ENCODE measurements around the gene RGS19. TPM values are rescaled to one million over a fixed set of nuclear protein-coding genes. Genes with fewer than 3 reads are reported as not detected.

The RGS19 gene
- total RNA-seq, 2 experiments from 2014 or later: 84.5 to 119 TPM

- no peaks in the 10 kb centered on the region for H3K9me3 Mint-ChIP-seq (ENCODE audit: low read depth)
- no peak overlapping the region for H3K4me3 Mint-ChIP-seq
- DNase-seq (no peak), ATAC-seq (no peak)
- H3K36me3 Mint-ChIP-seq: no peaks in the 10 kb centered on the region
- no peaks in the 10 kb centered on the region for H3K27me3 Mint-ChIP-seq
- peak overlapping the region; percentile 70 for H3K27ac Mint-ChIP-seq
- H3K4me1 Mint-ChIP-seq: peaks cover 55% of the 10 kb centered on the region
- CTCF ChIA-PET: interaction anchor here (0.7 to 7.1 kb wide), 5 partner anchors 10 to 54 kb away, joined by 3 to 63 read pairs (median 9); partner anchors contain the start of genes OPRL1 and RGS19
These were observed 12.2 kb downstream of the RGS19 start for GRCh38 chr20:64067005-64067632.

- no peaks in the 10 kb centered on the region for H3K27me3 Mint-ChIP-seq
- ATAC-seq (peak; percentile 72), DNase-seq (peak; percentile 95)
- H3K36me3 Mint-ChIP-seq: no peaks in the 10 kb centered on the region
- H3K4me3 Mint-ChIP-seq: peak overlapping the region; percentile 44
- H3K4me1 Mint-ChIP-seq: peaks cover 57% of the 10 kb centered on the region
- no peaks in the 10 kb centered on the region for H3K9me3 Mint-ChIP-seq (ENCODE audit: low read depth)
- CTCF ChIA-PET: interaction anchor here (1.0 to 7.1 kb wide), 8 partner anchors 9 to 291 kb away, joined by 3 to 63 read pairs (median 7); partner anchors contain the start of genes OPRL1, PRPF6, RGS19 and SAMD10
- H3K27ac Mint-ChIP-seq: peak overlapping the region; percentile 90
These were observed 13.4 kb downstream of the RGS19 start for GRCh38 chr20:64065974-64066343.

- H3K27me3 Mint-ChIP-seq: no peaks in the 10 kb centered on the region
- H3K36me3 Mint-ChIP-seq: no peaks in the 10 kb centered on the region
- H3K27ac Mint-ChIP-seq: peak overlapping the region; percentile 90
- CTCF ChIA-PET: interaction anchor here (0.8 to 7.1 kb wide), 9 partner anchors 8 to 290 kb away, joined by 3 to 63 read pairs (median 5); partner anchors contain the start of genes OPRL1, PRPF6, RGS19 and SAMD10
- no peaks in the 10 kb centered on the region for H3K9me3 Mint-ChIP-seq (ENCODE audit: low read depth)
- ATAC-seq: no peak
- DNase-seq: no peak
- H3K4me1 Mint-ChIP-seq: peaks cover 57% of the 10 kb centered on the region
- H3K4me3 Mint-ChIP-seq: peak overlapping the region; percentile 44
These were observed 14.0 kb downstream of the RGS19 start for GRCh38 chr20:64065062-64065973.

GRCh38 chr20:64064145-64064698 lies 15.1 kb downstream of the RGS19 start:
- CTCF ChIA-PET: interaction anchor here (1.0 to 7.1 kb wide), 4 partner anchors 9 to 84 kb away, joined by 3 to 63 read pairs (median 14); partner anchors contain the start of genes OPRL1, RGS19 and SAMD10

GRCh38 chr20:64063389-64064144 lies 15.8 kb downstream of the RGS19 start:
- Mint-ChIP-seq H3K9me3 (ENCODE audit: low read depth) (no peaks in the 10 kb centered on the region), H3K27ac (peak overlapping the region; percentile 85), H3K4me1 (peaks cover 58% of the 10 kb centered on the region), H3K27me3 (no peaks in the 10 kb centered on the region), H3K4me3 (peak overlapping the region; percentile 85), H3K36me3 (no peaks in the 10 kb centered on the region)
- DNase-seq (no peak), ATAC-seq (no peak)
- CTCF ChIA-PET: interaction anchor here (0.8 to 7.4 kb wide), 9 partner anchors 9 to 90 kb away, joined by 3 to 133 read pairs (median 5); partner anchors contain the start of genes C20orf204, LKAAEAR1, OPRL1 and PRPF6

More at GRCh38 chr20:64064145-64064698, 15.1 kb downstream of the RGS19 start:
- H3K27ac Mint-ChIP-seq: peak overlapping the region; percentile 85
- H3K36me3 Mint-ChIP-seq: no peaks in the 10 kb centered on the region
- no peaks in the 10 kb centered on the region for H3K9me3 Mint-ChIP-seq (ENCODE audit: low read depth)
- H3K4me1 Mint-ChIP-seq: peaks cover 57% of the 10 kb centered on the region
- DNase-seq (no peak), ATAC-seq (no peak)
- H3K4me3 Mint-ChIP-seq: peak overlapping the region; percentile 85
- no peaks in the 10 kb centered on the region for H3K27me3 Mint-ChIP-seq

GRCh38 chr20:64062596-64063388 lies 16.5 kb downstream of the RGS19 start, which contains the start of gene TCEA2:
Gene TCEA2 (plus strand): TSS chr20:64063198. CDS start chr20:64063313, 115 bp downstream.
- ATAC-seq: peak; percentile 83
- Mint-ChIP-seq H3K27me3 (no peaks in the 10 kb centered on the region), H3K36me3 (no peaks in the 10 kb centered on the region), H3K4me3 (peak within 1 kb of the TSS; percentile 85), H3K4me1 (peaks cover 56% of the 10 kb centered on the region), H3K9me3 (ENCODE audit: low read depth) (no peaks in the 10 kb centered on the region), H3K27ac (peak within 1 kb of the TSS; percentile 85)
- DNase-seq: peak; percentile 97
- CTCF ChIA-PET: interaction anchor here (0.8 to 7.4 kb wide), 9 partner anchors 10 to 152 kb away, joined by 3 to 133 read pairs (median 4); partner anchors contain the start of genes C20orf204, LKAAEAR1, PRPF6 and SAMD10

GRCh38 chr20:64062276-64062595 lies 17.1 kb downstream of the RGS19 start:
- Mint-ChIP-seq H3K4me1 (peaks cover 57% of the 10 kb centered on the region), H3K4me3 (peak overlapping the region; percentile 85), H3K27ac (peak overlapping the region; percentile 62), H3K36me3 (no peaks in the 10 kb centered on the region), H3K27me3 (no peaks in the 10 kb centered on the region), H3K9me3 (ENCODE audit: low read depth) (no peaks in the 10 kb centered on the region)
- CTCF ChIA-PET: interaction anchor here (0.9 to 7.4 kb wide), 9 partner anchors 9 to 151 kb away, joined by 3 to 133 read pairs (median 3); partner anchors contain the start of genes C20orf204, LKAAEAR1, PRPF6 and SAMD10
- DNase-seq: no peak
- no peak for ATAC-seq

GRCh38 chr20:64058536-64058935 lies 20.8 kb downstream of the RGS19 start:
- CTCF ChIA-PET: interaction anchor here (0.7 to 7.4 kb wide), 3 partner anchors 8 to 79 kb away, joined by 3 to 133 read pairs (median 18); partner anchors contain the start of genes C20orf204, PRPF6 and SAMD10
- no peaks in the 10 kb centered on the region for H3K9me3 Mint-ChIP-seq (ENCODE audit: low read depth)
- ATAC-seq: no peak
- no peak overlapping the region for H3K27ac Mint-ChIP-seq
- DNase-seq: no peak
- H3K27me3 Mint-ChIP-seq: no peaks in the 10 kb centered on the region
- H3K36me3 Mint-ChIP-seq: no peaks in the 10 kb centered on the region
- H3K4me3 Mint-ChIP-seq: peak overlapping the region; percentile 38
- peaks cover 38% of the 10 kb centered on the region for H3K4me1 Mint-ChIP-seq

GRCh38 chr20:64057628-64058498 lies 21.5 kb downstream of the RGS19 start:
- Mint-ChIP-seq H3K27me3 (no peaks in the 10 kb centered on the region), H3K4me3 (peak overlapping the region; percentile 64), H3K9me3 (ENCODE audit: low read depth) (no peaks in the 10 kb centered on the region), H3K4me1 (peaks cover 37% of the 10 kb centered on the region), H3K36me3 (no peaks in the 10 kb centered on the region), H3K27ac (peak overlapping the region; percentile 80)
- peak; percentile 89 for DNase-seq
- peak; percentile 81 for ATAC-seq
- CTCF ChIA-PET: interaction anchor here (0.8 to 7.4 kb wide), 15 partner anchors 8 to 520 kb away, joined by 3 to 133 read pairs (median 4); partner anchors contain the start of genes C20orf204, PRPF6, TPD52L2 and UCKL1

- Mint-ChIP-seq H3K9me3 (ENCODE audit: low read depth) (no peaks in the 10 kb centered on the region), H3K4me1 (peaks cover 32% of the 10 kb centered on the region), H3K36me3 (no peaks in the 10 kb centered on the region), H3K27ac (peak overlapping the region; percentile 80), H3K4me3 (peak overlapping the region; percentile 64), H3K27me3 (no peaks in the 10 kb centered on the region)
- DNase-seq: no peak
- ATAC-seq: peak; percentile 41
- CTCF ChIA-PET: interaction anchor here (0.8 to 7.4 kb wide), 15 partner anchors 9 to 519 kb away, joined by 3 to 133 read pairs (median 4); partner anchors contain the start of genes C20orf204, PRPF6, TPD52L2 and UCKL1
These were observed 22.3 kb downstream of the RGS19 start for GRCh38 chr20:64056889-64057627.
